ACC112 (cell line): ENCODE results near the gene FAM131B.
"Not testable (repeated sequence)": the region's sequence is repeated elsewhere in the genome, so short reads cannot be mapped to it uniquely, and the experiment has no call there.

ENCODE experiments used
- H2AFZ ChIP-seq: fragments of 200-600 bp; sonication (generic); one replicate; pipeline ENCODE4 v1.6.0; 2017; ENCODE audit warnings: antibody characterized with exemption, low read length; ENCODE audit not compliant: unreplicated experiment
- H3K27ac ChIP-seq: fragments of 200-600 bp; sonication (generic); 2 replicates; pipeline ENCODE4 v1.5.1; 2014; ENCODE audit warnings: low read depth, mild to moderate bottlenecking, antibody characterized with exemption, low read length, moderate library complexity
- H3K27me3 ChIP-seq: fragments of 200-600 bp; sonication (generic); 2 replicates; pipeline ENCODE4 v1.6.1; 2014; ENCODE audit warnings: mild to moderate bottlenecking, antibody characterized with exemption, low read length, moderate library complexity, mixed read lengths; ENCODE audit not compliant: insufficient read depth
- H3K36me3 ChIP-seq: fragments of 200-600 bp; sonication (generic); 2 replicates; pipeline ENCODE4 v1.6.1; 2016; ENCODE audit warnings: mild to moderate bottlenecking, antibody characterized with exemption, low read length, moderate library complexity, mixed read lengths; ENCODE audit not compliant: insufficient read depth
- H3K4me1 ChIP-seq: fragments of 200-600 bp; sonication (generic); one replicate; pipeline ENCODE4 v1.6.1; 2016; ENCODE audit warnings: low read length, mixed read lengths; ENCODE audit not compliant: insufficient read depth, unreplicated experiment, control insufficient read depth
- H3K4me3 ChIP-seq: fragments of 200-600 bp; sonication (generic); 2 replicates; pipeline ENCODE4 v1.5.1; 2014; ENCODE audit warnings: mild to moderate bottlenecking, low read depth, low read length
- H3K79me2 ChIP-seq: fragments of 200-600 bp; sonication (generic); one replicate; pipeline ENCODE4 v1.6.0; 2016; ENCODE audit warnings: low read length; ENCODE audit not compliant: control insufficient read depth, unreplicated experiment, insufficient read depth

Gene FAM131B

DNA sequence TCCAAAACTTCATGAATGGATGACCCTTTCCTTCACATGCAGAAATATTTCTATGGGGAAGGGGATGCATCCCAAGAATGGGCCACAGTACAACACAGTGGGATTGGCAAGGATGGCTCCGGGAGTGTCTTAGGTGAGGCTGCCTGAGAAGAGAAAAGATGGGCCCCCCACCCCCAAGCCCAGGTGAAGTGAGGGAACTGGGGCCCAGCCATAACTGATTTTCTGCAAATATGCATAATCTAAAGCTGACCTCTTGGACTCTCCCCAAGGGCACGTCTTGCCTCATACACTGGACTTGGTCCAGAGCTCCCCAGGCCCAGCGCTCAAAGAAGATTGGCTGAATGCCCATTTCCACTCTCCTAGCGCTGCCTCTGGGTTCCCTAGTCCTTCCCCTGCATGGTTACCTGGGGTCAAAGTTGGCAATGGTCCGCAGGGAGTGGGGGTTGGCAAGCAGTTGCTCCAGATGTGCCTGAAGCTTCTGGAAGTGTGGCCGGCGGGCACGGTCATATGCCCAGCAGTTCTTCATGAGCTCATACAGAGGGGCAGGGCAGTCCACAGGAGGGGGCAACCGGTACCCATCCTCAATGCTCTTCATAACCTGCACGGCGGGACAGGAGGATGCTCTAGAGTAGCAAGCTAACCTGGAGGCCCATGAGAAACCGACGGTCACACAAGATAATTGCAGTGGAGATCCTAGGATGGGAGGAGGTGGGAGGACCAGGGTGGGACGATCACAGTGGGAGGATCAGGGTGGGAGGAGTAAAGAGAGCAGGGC, 30.9 kb upstream of the FAM131B start:
- Histone ChIP-seq H3K4me3 (no peak overlapping the region), H3K79me2 (no peaks in the 10 kb centered on the region), H2AFZ (no peak overlapping the region), H3K27ac (no peak overlapping the region), H3K27me3 (no peaks in the 10 kb centered on the region), H3K36me3 (peaks cover 16% of the 10 kb centered on the region; the same call in 1 of the 2 replicates), H3K4me1 (peaks cover 48% of the 10 kb centered on the region)

DNA sequence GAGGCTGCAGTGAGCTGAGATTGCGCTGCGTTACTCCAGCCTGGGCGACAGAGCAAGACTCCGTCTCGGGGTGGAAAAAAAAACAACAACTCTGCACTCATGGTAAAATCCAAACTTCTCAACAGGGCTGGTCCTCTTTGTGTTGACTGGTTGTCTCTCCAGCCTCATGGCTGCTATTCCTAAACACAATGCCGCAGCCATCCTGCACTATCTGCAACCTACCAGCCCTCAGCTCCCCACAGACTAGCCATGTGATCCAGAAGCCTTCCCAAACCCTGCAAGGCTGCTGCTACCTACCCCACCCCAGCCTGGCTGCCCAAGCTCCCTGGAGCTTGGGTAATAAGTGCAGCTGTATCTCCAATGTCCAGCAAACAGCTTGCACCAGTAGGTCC, 30.4 kb upstream of the FAM131B start:
- H3K36me3 ChIP-seq: peaks cover 16% of the 10 kb centered on the region; the same call in 1 of the 2 replicates
- peaks cover 48% of the 10 kb centered on the region for H3K4me1 ChIP-seq

DNA sequence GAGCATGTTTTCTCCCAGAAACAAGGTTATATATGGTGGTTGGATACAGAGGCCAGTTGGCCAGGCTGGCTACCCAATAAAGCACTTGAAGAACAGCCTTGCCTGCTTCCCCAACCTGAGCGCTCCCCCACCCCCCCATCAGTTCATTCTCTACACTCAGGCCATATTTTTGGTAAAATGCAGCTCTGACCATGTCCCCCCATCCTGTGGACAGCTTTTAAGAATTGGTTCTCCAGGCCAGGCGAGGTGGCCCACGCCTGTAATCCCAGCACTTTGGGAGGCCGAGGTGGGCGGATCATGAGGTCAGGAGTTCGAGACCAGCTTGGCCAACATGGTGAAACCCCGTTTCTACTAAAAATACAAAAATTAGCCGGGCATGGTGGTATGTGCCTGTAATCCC, 29.9 kb upstream of the FAM131B start:
- Histone ChIP-seq H3K27ac (peak overlapping the region; percentile 84), H3K4me1 (peaks cover 48% of the 10 kb centered on the region), H3K36me3 (peaks cover 16% of the 10 kb centered on the region; the same call in 1 of the 2 replicates)
- not testable (repeated sequence) for H3K4me3 ChIP-seq, H2AFZ ChIP-seq, H3K27me3 ChIP-seq, H3K79me2 ChIP-seq

More for the DNA sequence above, 30.4 kb upstream of the FAM131B start:
- no peak overlapping the region for H3K27ac ChIP-seq
- H3K4me3 ChIP-seq: no peak overlapping the region
- peaks cover 2% of the 10 kb centered on the region for H3K79me2 ChIP-seq
- no peak overlapping the region for H2AFZ ChIP-seq
- H3K27me3 ChIP-seq: no peaks in the 10 kb centered on the region

DNA sequence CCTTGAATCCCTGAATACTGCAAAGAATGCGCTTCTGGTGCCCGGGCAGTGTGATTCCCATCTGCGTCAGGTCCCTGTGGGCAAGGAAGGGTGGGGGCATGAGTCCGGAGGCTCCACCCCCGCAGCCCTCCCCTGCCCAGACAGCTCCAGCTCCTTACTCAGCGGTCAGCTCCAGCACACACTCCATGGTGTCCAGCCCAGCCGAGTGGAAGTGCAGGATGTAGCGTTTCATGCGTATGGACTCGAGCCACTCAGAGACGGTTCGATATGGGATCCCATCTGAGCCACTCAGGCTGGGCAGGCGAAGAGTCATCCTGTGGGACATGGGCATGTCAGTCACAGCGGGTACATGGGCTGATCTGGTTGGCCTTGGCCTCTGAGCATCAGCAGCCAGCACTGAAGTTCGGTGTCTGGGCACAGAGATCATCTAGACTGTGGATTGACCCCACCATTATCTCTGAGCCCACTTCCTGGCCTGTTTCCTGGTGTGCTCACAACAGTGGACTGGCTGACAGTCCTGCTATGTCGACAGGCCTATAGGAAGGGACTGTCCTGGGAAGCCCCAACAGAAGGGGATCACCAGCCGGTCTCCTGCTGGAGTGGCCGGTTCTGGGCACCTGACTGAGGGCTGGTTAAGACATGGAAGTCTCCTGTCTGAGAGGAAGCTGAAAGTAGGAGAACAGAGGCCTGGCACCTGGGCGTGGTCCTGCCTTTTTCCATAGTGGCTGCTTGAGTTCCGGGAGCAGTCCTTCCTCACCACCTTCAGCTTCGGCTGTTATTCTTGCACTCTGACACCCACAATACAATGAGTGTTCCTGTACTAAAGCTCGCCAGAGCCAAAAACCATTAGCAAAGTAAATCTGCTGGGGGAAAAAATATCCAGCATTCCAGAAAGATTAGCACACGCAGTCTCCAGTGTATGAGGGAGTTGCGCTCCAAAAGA, 29.2 kb upstream of the FAM131B start:
- H3K36me3 ChIP-seq: peaks cover 16% of the 10 kb centered on the region; the same call in 1 of the 2 replicates
- peak overlapping the region; percentile 84 for H3K27ac ChIP-seq
- H3K27me3 ChIP-seq: no peaks in the 10 kb centered on the region
- H3K4me1 ChIP-seq: peaks cover 48% of the 10 kb centered on the region
- peak overlapping the region; percentile 15; the same call in 1 of the 2 replicates for H3K4me3 ChIP-seq
- no peak overlapping the region for H2AFZ ChIP-seq
- H3K79me2 ChIP-seq: peaks cover 13% of the 10 kb centered on the region

DNA sequence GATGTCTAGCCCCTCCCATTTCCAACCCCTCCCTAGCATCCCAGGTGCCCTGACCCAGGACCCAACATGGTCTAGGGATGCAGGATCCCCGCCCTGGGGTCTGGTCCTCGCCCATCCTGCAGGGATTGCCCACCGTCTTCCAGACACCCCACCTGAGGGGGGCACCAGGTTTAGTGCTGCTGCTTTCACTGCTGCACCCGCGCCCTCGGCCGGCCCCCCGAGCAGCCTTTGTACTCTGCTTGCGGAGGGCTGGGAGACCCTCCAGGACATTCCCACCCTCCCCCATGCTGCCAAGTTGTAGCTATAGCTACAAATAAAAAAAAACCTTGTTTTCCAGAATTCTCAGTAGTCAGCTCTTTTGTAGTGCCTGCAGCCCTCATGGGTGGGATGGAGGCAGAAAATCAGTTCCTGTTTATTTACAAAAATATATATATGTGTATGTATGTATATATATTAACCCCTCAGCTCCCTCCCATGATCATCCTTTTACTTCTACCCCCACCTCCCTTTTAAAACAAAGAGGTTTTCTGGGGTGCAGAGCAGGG, 28.3 kb upstream of the FAM131B start:
- Histone ChIP-seq H3K4me3 (no peak overlapping the region), H3K27ac (peak overlapping the region; percentile 84), H3K79me2 (peaks cover 22% of the 10 kb centered on the region), H2AFZ (no peak overlapping the region), H3K27me3 (no peaks in the 10 kb centered on the region), H3K4me1 (peaks cover 54% of the 10 kb centered on the region), H3K36me3 (peaks cover 16% of the 10 kb centered on the region; the same call in 1 of the 2 replicates)

DNA sequence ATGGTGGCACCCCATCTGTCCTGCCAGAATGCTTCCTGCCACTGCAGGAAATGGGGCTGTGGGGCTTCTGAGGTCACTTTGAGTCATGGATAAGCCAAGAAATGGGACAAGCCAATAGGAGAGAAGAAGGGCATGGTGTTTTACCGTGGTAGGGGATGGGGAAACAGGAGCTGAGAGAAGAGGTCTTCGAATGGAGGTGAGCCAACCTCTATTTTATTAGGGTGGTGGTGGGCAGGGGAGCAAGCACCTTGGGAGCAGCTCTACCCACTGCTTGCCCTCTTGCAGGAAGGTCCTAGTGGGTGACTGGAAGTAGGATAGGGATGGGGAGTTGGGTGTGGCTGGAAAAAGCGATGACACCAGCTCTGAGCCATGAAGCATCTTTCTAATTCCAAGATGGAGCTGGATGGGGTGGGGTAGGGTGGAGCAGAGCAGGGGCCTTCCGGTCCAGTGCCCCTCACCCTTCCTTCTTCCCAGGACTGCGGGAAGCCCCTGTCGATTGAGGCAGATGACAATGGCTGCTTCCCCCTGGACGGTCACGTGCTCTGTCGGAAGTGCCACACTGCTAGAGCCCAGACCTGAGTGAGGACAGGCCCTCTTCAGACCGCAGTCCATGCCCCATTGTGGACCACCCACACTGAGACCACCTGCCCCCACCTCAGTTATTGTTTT, 27.7 kb upstream of the FAM131B start:
- peaks cover 27% of the 10 kb centered on the region for H3K79me2 ChIP-seq
- no peaks in the 10 kb centered on the region for H3K27me3 ChIP-seq
- H3K36me3 ChIP-seq: peaks cover 16% of the 10 kb centered on the region; the same call in 1 of the 2 replicates
- no peak overlapping the region for H3K4me3 ChIP-seq
- peaks cover 59% of the 10 kb centered on the region for H3K4me1 ChIP-seq
- H2AFZ ChIP-seq: no peak overlapping the region
- H3K27ac ChIP-seq: peak overlapping the region; percentile 84; the same call in 1 of the 2 replicates

DNA sequence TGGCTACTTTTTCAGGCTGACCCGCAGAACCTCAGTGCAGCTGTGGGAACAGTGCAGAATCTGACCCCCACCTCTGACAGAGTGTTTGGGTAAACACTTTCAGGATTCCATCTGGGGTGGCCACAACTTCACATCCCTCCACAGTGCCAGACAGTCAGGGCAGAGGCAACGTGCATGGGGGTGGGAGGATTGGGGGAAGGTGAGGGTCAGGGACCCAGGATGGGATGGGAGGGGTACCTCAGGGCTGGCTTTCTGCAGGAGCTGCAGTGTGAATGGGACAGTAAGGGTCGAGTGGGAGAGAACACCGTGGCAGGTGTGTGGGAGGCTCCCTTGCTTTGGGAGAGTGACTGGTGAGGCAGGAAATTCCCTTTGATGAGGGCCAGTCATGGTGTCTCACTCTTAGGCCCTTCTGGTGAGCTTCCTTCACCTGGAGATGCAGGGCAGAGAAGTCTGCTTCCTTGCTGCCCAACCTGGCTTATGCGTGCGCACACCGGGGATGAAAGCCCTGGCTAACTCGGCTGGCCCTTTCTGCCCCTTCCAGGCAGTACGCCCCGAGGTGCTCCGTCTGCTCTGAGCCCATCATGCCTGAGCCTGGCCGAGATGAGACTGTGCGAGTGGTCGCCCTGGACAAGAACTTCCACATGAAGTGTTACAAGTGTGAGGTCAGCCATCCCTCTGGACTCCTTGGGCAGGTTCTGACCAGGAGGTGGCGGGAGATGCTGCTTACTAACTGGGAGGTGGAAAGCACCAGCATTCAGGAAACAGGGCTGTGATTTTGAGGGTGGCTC, 27.0 kb upstream of the FAM131B start:
- H3K27me3 ChIP-seq: no peaks in the 10 kb centered on the region
- H2AFZ ChIP-seq: no peak overlapping the region
- 0 out of 2 replicates have a peak overlapping the region, but pooled peaks have one; percentile 84 for H3K27ac ChIP-seq
- peaks cover 34% of the 10 kb centered on the region for H3K79me2 ChIP-seq
- no peak overlapping the region for H3K4me3 ChIP-seq
- peaks cover 16% of the 10 kb centered on the region; the same call in 1 of the 2 replicates for H3K36me3 ChIP-seq
- H3K4me1 ChIP-seq: peaks cover 66% of the 10 kb centered on the region

DNA sequence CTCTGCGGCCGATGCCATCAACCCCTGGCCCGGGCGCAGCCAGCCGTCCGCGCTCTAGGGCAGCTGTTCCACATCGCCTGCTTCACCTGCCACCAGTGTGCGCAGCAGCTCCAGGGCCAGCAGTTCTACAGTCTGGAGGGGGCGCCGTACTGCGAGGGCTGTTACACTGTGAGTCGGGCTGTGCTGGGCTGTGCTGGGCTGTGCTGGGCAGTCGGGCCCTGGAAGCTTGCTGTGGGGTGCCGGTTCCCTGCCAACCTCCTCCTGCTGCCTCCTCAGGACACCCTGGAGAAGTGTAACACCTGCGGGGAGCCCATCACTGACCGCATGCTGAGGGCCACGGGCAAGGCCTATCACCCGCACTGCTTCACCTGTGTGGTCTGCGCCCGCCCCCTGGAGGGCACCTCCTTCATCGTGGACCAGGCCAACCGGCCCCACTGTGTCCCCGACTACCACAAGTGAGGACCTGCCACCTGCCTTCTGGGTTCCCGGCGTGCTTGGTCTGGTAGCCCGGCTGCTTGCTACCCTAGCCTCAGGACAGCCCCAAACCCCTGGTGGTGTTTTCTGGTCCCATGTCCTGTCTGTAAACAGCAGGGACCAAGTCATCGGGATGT, 26.1 kb upstream of the FAM131B start:
- Histone ChIP-seq H3K79me2 (peaks cover 43% of the 10 kb centered on the region), H2AFZ (no peak overlapping the region), H3K36me3 (peaks cover 16% of the 10 kb centered on the region; the same call in 1 of the 2 replicates), H3K4me1 (peaks cover 75% of the 10 kb centered on the region), H3K4me3 (no peak overlapping the region), H3K27ac (no peak overlapping the region), H3K27me3 (no peaks in the 10 kb centered on the region)

DNA sequence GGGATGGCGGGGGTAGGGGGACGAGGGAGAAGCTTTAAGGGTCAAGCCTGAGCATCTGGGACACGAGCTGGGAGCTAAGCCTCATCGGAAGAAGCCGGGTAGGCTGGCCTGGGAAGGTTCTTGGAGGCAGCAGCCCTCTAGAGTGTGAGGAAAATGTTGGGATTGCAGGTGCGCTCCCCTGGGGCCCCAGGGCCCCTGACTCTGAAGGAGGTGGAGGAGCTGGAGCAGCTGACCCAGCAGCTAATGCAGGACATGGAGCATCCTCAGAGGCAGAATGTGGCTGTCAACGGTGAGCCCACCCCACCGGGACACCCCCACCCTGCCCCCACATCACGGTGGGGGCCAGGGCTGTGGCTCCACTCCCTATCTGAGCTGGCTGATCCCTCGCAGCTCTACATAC, 25.5 kb upstream of the FAM131B start:
- H3K4me1 ChIP-seq: peaks cover 75% of the 10 kb centered on the region
- no peak overlapping the region for H3K27ac ChIP-seq
- peaks cover 49% of the 10 kb centered on the region for H3K79me2 ChIP-seq
- H3K27me3 ChIP-seq: no peaks in the 10 kb centered on the region
- H2AFZ ChIP-seq: no peak overlapping the region
- no peak overlapping the region for H3K4me3 ChIP-seq
- peaks cover 16% of the 10 kb centered on the region; the same call in 1 of the 2 replicates for H3K36me3 ChIP-seq
